Pancreas (tissue), 10 donors: ENCODE data around the gene RNF130. TPM values are rescaled to one million over a fixed set of nuclear protein-coding genes. Genes with fewer than 3 reads are reported as not detected.

Experiments
- ATAC-seq, 4 donors: fragments of 200-7000 bp; cut with Tn5 transposase; one replicate each; pipeline versions ENCODE4 v1.8.0 to v1.9.1; 2020; ENCODE audit warnings: mild to moderate bottlenecking in 4 of 4, moderate library complexity in 4 of 4
- DNase-seq, 6 donors: peaks; one replicate each; pipeline ENCODE4 v3.0.0-alpha.2; 2020
- FAIRE-seq: peaks from 2 replicates; lab custom pipeline; 2012; peaks lifted over from hg19 to GRCh38; lab: Jason Lieb, UNC
- H3K27ac ChIP-seq, 4 donors: fragments of 200-600 bp; sonication (generic); 1 replicate in 3 of 4; 2 replicates in 1 of 4; pipeline versions ENCODE4 v1.5.0 to v1.8.0; 2020
- H3K27me3 ChIP-seq, 4 donors: fragments of 200-600 bp; one replicate each; pipeline ENCODE4 v1.8.0; 2021
- H3K36me3 ChIP-seq, 3 donors: fragments of 200-600 bp; sonication (generic) in 1 of 3; one replicate each; pipeline versions ENCODE4 v1.5.0 to v1.8.0; 2020 to 2021
- H3K4me1 ChIP-seq, 3 donors: fragments of 200-600 bp; one replicate each; pipeline ENCODE4 v1.8.0; 2021
- H3K4me3 ChIP-seq, 4 donors: fragments of 200-600 bp; sonication (generic) in 2 of 4; one replicate each; pipeline versions ENCODE4 v1.5.0 to v1.8.0; 2020 to 2021
- H3K9me3 ChIP-seq, 4 donors: fragments of 200-600 bp; one replicate each; pipeline ENCODE4 v1.8.0; 2021
- WGBS, 2 donors: extraction: QIAGEN DNeasy Blood & Tissue Kit; methylation state at CpG; one replicate each; pipeline ENCODE4 v1.1.7; 2013; 5-methylcytosine and 5-hydroxymethylcytosine counted together
- intact Hi-C, 3 donors: fragments of 100-400 bp; cut with DNase I; formaldehyde crosslinking; loops; one replicate each; pipeline versions ENCODE4 v1.11.1 to v1.14.2; 2022
- polyA plus RNA-seq, 2 donors: library from polyadenylated mRNA; stranded (reverse); fragments of 200-250 nt; gene quantifications; one replicate each; pipeline ENCODE4 v1.2.3, GENCODE V29; 2013
- total RNA-seq, 6 donors: library from RNA; stranded (reverse); fragmentation: NEBNext Ultra II Directional in 4 of 6; extraction: Animal tissue kit (Norgen Biotek cat#: 25700) in 4 of 6; gene quantifications; one replicate each; pipeline versions ENCODE4 v1.2.1 to v1.2.4, GENCODE V29; 2021 to 2023
- TF ChIP-seq, protein P1 (sequence below), 4 donors: fragments of 200-600 bp; sonication (generic) in 3 of 4; IDR thresholded peaks; one replicate each; pipeline versions ENCODE4 v1.5.0 to v1.8.0; 2021; ENCODE audit warnings: antibody characterized with exemption in 4 of 4
- donor health status: healthy with polysubstance abuse.
- donor health status: DM: no; HTN: no; CAD: no; lungs with moderate emphysema.
- donor health status: DM: no; HTN: no; CAD: no.
- donor health status: control.
- donor health status: control.
- donor health status: Bipolar disorder and iron deficiency.
- donor health status: DM: yes; HTN: yes; CAD: no.
- donor health status: DM: no; HTN: no; CAD: no.
- donor health status: DM: no; HTN: no; CAD: no.
- donor health status: DM: yes; HTN: yes; CAD: no.

RNF130 gene
- total and polyA plus RNA-seq, 8 donors: 21.4 to 57.8 (median 37.8) TPM

GRCh38 chr5:179926657-179927056 lies 144.9 kb downstream of the RNF130 start:
- TF ChIP-seq, protein P1, sequence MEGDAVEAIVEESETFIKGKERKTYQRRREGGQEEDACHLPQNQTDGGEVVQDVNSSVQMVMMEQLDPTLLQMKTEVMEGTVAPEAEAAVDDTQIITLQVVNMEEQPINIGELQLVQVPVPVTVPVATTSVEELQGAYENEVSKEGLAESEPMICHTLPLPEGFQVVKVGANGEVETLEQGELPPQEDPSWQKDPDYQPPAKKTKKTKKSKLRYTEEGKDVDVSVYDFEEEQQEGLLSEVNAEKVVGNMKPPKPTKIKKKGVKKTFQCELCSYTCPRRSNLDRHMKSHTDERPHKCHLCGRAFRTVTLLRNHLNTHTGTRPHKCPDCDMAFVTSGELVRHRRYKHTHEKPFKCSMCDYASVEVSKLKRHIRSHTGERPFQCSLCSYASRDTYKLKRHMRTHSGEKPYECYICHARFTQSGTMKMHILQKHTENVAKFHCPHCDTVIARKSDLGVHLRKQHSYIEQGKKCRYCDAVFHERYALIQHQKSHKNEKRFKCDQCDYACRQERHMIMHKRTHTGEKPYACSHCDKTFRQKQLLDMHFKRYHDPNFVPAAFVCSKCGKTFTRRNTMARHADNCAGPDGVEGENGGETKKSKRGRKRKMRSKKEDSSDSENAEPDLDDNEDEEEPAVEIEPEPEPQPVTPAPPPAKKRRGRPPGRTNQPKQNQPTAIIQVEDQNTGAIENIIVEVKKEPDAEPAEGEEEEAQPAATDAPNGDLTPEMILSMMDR (IDR thresholded peaks at IDR 0.05): no peak
- Histone ChIP-seq H3K4me1 (no peaks in the 10 kb centered on the region), H3K27me3 (no peaks in the 10 kb centered on the region), H3K4me3 (no peak overlapping the region), H3K9me3 (no peaks in the 10 kb centered on the region), H3K27ac (no peak overlapping the region), H3K36me3 (no peaks in the 10 kb centered on the region)
- WGBS, 2 donors: 92 to 96% methylated on average over 8 of the region's 8 CpGs
- ATAC-seq: no peak
- intact Hi-C loops: no loop called here
- DNase-seq: no peak
- no peak for FAIRE-seq

DNA sequence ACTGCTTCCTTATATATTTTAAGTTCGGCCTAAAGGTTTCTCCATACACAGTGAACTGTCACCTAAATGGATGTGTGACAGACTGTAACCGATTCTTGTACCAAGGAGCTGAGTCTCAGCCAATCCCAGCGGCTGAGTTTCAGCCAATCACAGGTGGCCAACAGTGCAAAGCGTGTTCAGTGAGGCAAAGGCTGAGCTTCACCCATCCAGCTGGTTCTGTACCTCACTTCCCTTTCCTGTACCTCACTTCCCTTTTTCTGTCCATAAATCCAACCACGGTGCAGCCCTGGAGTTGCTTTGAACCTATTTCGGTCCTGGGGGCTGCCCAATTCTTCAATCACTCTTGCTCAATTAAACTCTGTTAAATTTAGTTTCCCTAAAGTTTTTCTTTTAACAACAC lies 148.1 kb downstream of the RNF130 start:
- ATAC-seq (no peak), FAIRE-seq (no peak), DNase-seq (no peak)
- Histone ChIP-seq H3K27me3 (no peaks in the 10 kb centered on the region), H3K9me3 (no peaks in the 10 kb centered on the region), H3K36me3 (no peaks in the 10 kb centered on the region), H3K27ac (no peak overlapping the region), H3K4me1 (no peaks in the 10 kb centered on the region), H3K4me3 (no peak overlapping the region)
- intact Hi-C loops: no loop called here
- WGBS, 2 donors: 89% methylated on average over 6 of the region's 6 CpGs
- TF ChIP-seq, protein P1 (IDR thresholded peaks at IDR 0.05): no peak

DNA sequence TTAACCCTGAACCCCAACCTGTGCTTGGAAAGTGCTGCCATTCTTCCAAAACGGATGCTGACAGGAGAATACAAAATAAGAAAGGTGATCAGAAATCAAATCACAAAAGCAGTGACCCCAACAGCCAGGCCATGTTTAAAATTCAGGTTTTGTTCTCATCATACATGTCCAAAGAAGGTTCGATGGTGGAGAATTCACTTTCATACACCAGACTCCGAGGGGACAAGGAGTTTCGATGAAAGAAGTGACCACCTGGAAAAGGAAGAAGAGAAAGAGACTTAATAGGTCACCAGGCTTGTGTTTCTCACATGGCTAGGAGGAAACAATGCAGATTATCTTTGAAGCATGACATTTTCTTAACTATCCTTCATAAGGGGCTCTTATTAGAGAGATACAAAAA lies 151.4 kb downstream of the RNF130 start:
- intact Hi-C loops: no loop called here
- H3K9me3 ChIP-seq: no peaks in the 10 kb centered on the region
- WGBS, 2 donors: 86 to 92% methylated on average over 4 of the region's 4 CpGs
- H3K27me3 ChIP-seq: no peaks in the 10 kb centered on the region
- H3K4me3 ChIP-seq: no peak overlapping the region
- H3K27ac ChIP-seq: no peak overlapping the region
- ATAC-seq (no peak), FAIRE-seq (no peak), DNase-seq (no peak)
- TF ChIP-seq, protein P1 (IDR thresholded peaks at IDR 0.05): no peak
- H3K4me1 ChIP-seq: no peaks in the 10 kb centered on the region
- H3K36me3 ChIP-seq: no peaks in the 10 kb centered on the region

DNA sequence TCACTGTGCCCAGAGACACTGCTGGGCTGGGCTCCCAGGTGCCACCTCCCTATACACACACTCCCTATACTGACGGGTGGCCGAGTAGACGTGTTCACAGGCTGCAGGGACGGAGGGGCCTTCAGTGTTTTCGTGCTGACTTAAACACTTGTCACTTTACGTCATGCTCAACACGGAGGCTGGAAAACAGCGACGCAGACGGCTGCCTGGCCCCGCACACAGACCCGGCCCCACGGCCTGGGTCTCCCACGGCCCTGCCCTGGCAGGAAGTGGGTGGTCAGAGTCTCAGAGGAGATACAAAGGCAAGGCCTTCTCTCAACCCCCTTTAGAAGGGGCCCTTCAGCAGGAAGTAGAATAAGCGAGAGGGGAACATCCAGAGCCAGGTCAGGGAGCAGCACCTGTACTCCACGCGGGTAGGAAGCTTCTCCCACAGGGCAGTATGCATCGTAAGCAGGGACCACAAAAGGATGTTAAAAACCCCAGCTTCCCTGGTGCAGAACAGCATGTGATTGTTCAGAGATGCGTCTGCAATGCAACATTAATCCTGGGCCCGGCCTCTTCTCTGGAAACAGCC lies 152.0 kb downstream of the RNF130 start:
- TF ChIP-seq, protein P1 (IDR thresholded peaks at IDR 0.05): no peak
- FAIRE-seq: no peak
- DNase-seq: no peak
- H3K4me1 ChIP-seq: no peaks in the 10 kb centered on the region
- no peaks in the 10 kb centered on the region for H3K27me3 ChIP-seq
- H3K9me3 ChIP-seq: no peaks in the 10 kb centered on the region
- H3K27ac ChIP-seq: no peak overlapping the region
- no peaks in the 10 kb centered on the region for H3K36me3 ChIP-seq
- intact Hi-C loops: loop anchor here in 1 of 3 donors (10.0 kb wide), 1 partner anchor 115 kb away; the partner anchor contains the start of gene MGAT4B
- H3K4me3 ChIP-seq: no peak overlapping the region
- WGBS, 2 donors: 87 to 91% methylated on average over 20 of the region's 20 CpGs
- no peak for ATAC-seq

DNA sequence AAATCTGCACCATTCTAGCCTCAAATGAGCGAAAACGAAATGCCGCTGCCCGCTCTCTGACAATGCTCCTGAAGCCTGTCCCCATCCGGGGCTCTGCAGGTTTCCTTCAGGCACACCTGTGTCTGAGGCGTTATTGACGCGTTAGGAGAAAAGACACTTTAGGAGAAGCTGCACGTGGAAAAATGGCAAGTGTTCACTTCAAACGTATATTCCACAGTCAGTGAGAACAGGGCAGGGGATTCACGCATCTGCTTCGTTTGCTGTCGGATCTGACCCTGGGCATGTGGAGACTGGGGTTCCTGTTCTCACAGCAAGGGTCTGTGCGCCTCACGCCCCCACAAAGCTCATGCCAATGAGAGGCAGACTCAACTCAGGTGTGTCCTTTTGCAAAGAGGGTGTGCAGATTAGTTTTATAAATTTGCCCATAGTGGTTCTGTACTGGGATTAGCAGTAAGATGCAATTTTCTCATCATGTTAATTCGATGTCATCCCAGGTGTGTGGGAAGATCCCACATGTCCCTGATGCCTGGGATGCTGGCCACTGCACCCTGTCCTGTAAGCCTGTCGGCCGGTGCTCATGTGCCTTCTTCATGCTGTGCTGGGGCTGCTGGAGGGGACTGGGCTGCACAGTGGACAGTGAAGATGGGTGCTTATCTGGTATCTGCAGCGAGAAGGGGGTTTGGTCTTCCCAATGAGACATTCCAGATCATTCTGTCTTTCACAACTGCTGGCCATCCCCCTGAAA lies 152.6 kb downstream of the RNF130 start:
- no peaks in the 10 kb centered on the region for H3K36me3 ChIP-seq
- no peaks in the 10 kb centered on the region for H3K4me1 ChIP-seq
- no peaks in the 10 kb centered on the region for H3K27me3 ChIP-seq
- ATAC-seq: no peak
- no peak for FAIRE-seq
- TF ChIP-seq, protein P1 (IDR thresholded peaks at IDR 0.05): no peak
- no peak overlapping the region for H3K27ac ChIP-seq
- H3K4me3 ChIP-seq: no peak overlapping the region
- DNase-seq: no peak
- 84 to 88% methylated on average over 19 of the region's 19 CpGs for WGBS, 2 donors
- H3K9me3 ChIP-seq: no peaks in the 10 kb centered on the region
- intact Hi-C loops: loop anchor here in 1 of 3 donors (10.0 kb wide), 1 partner anchor 114 kb away; the partner anchor contains the start of gene MGAT4B
